K562 treated with DMSO at 1 percent for 48 hours (cell line): Measurements from ENCODE around the gene NPAS3. TPM values are rescaled to one million over a fixed set of nuclear protein-coding genes. Genes with fewer than 3 reads are reported as not detected.

Experiments
- total RNA-seq: library from RNA; unstranded; fragments of 300-600 nt; gene quantifications from 2 replicates; pipeline ENCODE4 v1.2.3, GENCODE V29; 2022; ENCODE audit warnings: low replicate concordance; ENCODE audit errors: extremely low read depth

NPAS3 gene
- total RNA-seq: not detected in 2 replicates

DNA sequence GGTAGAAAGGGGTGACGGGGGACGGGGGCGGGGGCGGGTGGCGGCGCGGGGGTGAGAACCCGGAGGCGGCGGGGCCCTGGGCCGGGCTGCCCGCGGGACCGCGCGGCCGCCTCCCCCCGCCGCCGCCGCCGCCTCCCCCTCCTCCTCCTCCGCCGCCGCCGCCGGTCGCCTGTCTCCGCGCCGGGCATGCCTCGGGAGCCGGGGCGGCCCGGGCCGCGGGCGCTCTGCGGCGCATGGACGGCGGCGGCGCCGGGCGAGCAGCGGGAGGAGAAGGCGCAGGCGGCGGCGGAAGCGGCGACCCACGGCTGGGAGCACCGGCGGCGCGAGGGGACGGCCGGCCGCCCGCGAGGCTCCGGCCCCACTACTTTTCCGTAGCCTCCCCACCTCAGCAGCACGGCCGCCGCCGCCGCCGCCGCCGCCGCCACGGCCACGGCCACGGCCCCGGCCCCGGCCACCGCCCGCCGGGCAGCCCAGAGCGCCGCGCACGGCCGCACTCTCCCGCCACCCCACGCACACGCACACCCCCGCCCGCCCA is at the start of gene NPAS3:
Gene NPAS3, plus strand, starts transcription at position 161 of the 535 bp plus-strand sequence.

